Amniotic epithelial cell (primary cell): Measurements from ENCODE around the gene ATXN1.

ENCODE experiments used
- DNase-seq: peaks from one replicate; pipeline ENCODE4 v3.0.0-alpha.2; 2010; ENCODE audit warnings: low read depth

ATXN1 gene

DNA sequence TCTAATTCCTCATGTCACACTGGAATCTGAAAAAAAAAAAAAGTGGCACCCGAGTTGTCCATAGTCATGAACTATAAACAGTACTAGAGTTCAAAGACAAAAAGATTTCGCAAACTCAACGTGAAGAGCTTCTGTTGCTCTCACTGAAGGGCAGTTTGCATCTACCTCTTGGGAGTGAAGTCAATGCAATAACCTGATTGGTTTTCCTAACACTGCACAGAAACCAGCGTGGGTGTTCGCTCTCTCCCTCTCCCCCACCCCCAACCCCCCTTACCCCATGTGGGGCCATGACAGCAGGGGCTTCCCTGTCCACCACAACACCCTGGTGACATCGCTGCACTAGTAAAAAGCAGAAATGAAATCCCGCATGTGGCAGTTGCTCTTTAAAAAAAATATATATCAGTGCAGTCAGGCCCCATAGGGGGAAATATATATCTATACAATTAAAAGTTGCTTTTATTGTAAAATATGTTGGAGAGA, 456.0 kb downstream of the ATXN1 start:
- DNase-seq = no peak

DNA sequence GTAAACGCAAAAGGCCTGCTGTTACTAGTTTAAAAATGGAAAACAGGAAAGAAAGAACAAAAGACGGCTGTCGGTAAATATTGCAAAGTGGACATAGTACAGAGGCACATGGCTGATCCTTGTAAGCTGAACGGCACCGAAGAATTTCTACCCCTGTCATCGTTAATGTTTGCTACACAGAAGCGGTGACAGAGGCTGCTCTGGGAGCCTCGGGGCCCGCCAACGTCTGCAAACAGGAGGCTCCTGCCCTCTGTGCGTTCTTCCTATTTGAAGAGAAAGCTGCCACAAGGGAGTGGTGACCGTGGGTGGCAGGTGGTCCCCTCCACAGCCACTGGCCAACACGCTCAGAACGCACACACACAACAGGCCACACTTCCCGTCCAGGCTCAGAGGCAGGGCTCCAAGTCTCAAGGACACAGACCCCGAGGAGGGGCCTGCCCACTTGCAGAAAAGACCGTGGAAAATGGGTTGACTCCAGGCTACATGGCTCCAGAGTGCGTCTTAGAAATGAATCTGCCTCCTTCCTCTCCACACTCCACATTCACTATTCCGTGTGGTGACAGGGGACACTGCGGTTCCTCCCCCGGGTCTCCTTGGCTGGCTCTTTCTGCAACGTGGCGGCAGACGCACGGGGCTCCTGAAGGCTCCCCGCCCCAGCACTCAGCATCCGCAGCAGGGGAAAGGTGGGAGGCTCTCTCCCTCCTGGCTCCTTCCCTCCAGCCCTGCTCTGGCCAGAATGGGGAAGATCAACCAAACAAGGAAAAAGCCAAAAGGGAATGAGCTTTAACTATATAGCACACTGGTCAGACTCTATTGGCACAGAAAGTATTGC, 458.3 kb downstream of the ATXN1 start:
- no peak for DNase-seq

DNA sequence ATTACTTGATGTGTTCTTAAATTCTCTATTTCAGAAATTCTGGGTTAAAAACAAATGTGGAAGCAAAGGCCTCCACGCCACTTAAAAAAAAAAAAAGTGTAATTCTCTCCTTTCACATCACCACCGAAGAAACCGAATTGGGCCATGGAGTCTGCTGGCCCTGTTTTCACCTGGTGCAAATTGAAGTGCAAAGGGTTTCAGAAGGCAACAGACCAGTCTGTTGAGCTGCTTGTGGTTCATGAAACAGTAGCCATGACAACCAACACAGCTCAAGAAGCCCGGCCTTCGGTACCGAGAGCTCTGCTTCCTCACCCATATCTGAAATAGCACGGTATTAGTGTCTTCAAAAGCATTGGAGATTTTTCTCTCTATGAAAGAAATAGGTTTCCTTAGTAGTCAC, 459.7 kb downstream of the ATXN1 start:
- no peak for DNase-seq

DNA sequence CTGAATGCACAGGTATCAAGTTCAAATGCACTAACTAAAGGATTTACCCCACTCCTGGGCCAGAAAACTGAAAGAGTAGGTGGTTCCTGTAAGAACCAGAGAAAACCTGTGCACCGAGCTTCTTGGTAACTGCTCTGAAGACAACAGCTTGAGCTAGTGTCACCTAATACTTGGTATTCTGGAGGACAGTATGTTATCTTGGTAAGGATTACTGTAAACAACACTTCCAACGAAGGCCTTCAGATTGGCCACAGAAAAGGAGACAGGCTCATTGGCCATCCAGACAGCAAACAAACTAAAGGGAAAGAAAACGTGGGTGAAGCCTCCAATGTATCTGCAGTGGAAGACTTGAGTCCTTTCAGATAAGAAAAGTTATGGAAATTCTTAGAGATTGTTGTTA, 461.4 kb downstream of the ATXN1 start:
- no peak for DNase-seq

DNA sequence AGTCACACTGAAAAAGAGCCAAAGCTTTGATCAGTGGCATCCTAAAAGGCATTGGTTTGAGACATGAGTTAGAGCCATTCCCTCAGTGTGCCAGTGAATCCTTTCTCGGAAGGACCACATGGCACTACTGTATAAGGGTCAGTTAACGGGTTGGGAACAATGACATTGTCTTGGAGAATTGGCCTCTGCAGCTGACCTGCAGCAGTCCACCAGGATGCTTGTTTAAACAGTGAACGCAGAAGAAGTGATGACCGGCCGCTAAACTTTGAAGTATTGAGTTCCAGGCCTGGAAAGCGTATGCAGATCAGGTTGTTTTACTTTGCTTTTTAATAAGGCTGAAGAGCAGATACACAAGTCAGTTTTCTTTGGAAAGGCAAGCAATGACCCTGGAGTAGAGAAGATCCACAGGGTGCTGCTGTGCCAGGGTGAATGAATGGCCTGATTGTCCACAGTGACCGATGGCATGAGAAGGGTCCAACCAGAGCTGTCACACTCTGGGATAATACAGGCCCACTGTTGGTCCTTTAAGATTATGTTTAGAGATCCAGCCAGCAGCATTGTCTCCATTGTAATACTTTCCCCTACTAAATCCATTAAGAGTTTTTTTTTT, 465.1 kb downstream of the ATXN1 start:
- no peak for DNase-seq

DNA sequence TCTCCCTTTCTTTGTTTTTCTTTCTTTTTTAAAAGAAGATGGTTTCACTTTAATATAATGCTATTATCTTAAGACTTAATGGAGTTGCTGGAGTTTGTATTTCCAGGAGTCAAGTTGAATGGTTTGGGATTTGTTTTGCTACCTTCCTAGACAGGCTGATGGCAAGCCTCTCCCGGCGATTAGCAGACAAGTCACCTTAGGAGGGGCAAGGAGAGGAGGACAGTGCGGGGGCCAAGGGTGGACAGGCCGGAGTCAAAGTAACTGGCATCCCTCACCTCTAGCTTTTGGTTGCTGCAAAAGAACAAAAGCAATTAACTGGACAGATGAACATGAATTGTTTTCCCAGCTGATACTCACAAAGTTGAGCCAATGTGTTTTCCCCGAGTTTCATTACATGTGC, 465.8 kb downstream of the ATXN1 start:
- no peak for DNase-seq

DNA sequence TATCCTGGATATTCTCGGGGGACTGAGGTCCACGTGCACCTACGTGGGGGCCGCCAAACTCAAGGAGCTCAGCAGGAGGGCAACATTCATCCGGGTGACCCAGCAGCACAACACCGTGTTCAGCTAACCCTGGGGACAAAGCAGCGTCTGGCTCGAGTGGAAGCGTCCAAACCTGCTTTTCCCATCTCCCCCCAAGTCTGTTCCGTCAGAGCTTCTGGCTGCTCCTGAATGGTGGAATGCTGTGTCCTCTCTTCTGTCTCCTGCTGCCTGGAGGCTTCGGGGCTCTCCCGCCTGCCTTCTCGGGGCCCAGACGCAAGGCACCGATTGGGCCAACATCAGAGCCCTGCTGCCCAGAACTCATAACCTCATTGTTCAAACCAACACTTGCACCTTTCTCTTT, 466.2 kb downstream of the ATXN1 start:
- DNase-seq = no peak

DNA sequence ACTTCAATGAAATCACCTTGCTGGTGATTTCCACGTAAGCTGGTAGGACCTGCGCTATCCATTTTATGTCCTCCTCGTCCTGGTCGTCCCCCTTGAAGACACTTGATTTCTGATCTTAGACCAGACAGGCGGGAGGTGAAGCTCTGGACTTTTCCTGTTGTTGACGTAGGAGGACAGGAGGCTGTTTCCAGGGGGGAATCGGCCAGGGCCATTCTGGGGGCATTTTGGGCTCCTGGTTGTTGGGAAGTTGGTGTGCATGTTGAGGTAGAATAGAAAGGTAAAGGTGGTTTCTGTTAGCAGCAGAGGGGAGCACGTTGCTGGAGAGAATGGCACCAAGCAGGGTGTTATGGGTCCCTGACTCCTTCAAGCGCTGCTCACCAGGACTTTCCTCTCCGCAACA, 466.9 kb downstream of the ATXN1 start:
- DNase-seq = no peak

DNA sequence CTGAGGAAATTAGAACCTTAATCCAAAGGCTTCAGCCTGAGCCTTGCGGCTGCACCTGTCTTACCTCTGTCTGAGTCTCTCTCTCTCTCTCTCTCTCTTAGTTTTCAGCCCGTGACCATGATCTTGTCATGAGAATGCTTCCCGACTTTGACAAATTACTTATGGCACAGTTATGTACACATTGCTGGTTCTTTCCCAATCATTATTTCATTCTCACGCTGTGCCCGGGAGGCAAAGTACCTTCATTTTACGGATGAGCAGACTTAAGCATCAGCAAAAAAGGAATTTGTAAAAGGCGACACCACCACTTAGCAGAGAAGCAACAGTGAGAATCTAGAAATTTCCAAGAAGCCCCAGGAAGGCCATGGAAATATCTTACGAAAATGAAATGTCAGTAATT, 468.3 kb downstream of the ATXN1 start:
- DNase-seq = peak; percentile 44

DNA sequence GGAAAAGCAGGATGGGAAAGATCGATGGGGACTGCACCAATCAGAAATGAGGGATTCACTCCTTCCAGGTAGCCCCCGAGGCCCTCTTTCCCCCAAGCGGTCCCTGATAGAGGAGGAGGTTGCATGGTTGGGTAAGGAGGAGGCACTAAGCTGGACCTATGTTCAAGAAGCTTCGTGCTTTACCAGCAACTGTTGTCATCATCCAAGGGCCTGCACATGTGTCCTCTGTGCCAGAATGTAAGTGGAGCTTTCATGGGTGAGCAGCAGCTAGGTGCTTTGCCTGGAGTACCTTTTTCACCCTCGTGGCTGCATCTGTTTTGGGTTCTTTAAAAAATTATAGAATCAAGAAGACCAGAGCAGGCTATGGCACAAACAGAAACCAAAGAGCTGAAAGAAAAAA, 468.8 kb downstream of the ATXN1 start:
- DNase-seq = no peak

DNA sequence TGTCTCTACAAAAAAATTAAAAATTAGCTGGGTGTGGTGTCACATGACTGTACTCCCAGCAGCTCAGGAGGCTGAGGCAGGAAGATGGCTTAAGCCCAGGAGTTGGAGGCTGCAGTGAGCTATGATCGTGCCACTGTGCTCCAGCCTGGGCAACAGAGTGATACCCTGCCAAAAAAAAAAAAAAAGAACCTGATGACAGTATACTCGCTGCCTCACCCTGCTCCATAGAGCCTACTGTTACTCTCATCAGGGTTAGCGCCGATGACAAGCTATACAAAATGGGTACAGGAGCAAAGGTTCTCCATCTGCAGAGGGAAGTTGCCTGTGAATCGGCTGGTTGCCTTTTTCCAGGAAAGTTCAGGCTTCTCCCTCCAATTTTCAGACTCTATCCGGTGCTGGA, 469.5 kb downstream of the ATXN1 start:
- DNase-seq = no peak

DNA sequence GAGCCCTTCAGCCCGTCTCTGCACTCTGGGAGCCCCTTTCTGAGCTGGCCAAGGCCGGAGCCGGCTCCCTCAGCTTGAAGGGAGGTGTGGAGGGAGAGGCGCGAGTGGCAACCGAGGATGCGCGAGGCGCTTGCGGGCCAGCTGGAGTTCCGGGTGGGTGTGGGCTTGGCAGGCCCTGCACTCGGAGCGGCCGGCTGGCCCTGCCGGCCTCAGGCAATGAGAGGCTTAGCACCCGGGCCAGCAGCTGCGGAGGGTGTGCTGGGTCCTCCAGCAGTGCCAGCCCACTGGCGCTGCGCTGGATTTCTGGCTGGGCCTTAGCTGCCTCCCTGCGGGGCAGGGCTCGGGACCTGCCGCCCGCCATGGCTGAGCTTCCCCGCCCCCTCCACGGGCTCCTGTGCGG, 473.1 kb downstream of the ATXN1 start:
- no peak for DNase-seq

DNA sequence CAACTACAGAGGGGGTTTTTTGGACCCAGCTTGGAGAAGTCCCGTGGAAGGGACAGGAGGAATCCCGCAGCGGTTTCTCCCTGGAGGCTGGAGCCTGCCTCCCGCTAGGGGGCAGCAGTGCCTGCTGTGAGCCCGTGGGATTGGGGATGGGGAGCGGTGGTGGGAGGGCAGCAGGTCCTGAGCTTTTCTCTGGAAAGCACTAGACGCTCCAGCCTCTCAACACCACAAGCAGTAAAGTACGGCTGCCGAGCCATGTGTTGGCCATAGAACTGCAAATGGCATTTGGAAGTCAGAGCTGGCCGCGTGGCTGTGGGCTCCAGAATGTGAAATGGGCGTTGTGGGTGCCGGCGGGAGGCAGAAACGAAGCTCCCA, 475.1 kb downstream of the ATXN1 start:
- peak; percentile 40 for DNase-seq

DNA sequence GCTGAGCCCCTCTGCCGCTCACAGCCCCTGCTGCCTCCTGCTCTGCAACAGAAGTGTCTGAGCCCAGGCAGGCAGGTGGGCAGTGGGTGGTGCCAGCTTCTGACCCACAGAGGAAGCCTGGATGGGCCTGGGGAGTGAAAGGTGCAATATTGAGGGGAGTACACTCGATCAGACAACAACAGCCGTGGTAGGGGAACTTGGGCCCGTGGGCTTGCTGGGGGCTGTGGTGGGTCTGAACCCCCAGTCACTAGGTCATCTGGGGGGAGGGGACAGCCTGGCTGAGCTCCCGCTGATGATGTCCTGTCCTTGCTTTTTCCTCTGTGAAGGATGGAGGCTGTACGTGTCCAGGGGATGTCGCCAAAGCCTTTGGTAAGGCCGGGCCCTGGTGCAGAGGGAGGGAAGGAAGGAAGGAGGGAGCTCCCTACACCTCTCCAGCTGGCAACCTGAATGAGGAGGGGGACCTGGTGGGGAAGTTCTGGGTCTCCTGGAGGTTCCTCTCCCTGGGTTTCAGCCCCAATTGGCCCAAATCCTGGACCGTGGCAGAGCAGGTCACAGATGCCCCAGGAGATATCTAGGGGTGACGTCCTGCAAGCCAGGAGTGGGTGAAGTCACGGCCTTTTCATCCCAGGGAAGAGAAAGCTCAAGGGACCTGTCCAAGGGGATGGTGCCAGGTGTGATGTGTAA, 475.7 kb downstream of the ATXN1 start:
- DNase-seq = no peak

DNA sequence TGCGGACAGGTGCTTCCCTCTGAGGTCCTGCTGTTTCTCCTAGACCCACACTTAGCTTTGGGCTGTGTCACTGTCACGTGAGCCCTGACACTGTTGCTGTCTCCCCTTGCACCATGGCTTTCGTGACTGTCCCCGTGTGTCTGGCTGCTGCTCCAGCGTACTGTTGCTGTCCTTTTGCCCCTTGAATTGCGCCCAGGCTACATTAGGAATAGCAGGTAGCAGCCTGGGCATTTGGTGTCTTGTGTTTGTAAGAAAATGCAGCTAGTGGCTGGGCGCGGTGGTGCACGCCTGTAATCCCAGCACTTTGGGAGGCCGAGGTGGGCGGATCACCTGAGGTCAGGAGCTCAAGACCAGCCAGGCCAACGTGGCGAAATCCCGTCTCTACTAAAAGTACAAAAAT, 476.8 kb downstream of the ATXN1 start:
- DNase-seq = no peak

DNA sequence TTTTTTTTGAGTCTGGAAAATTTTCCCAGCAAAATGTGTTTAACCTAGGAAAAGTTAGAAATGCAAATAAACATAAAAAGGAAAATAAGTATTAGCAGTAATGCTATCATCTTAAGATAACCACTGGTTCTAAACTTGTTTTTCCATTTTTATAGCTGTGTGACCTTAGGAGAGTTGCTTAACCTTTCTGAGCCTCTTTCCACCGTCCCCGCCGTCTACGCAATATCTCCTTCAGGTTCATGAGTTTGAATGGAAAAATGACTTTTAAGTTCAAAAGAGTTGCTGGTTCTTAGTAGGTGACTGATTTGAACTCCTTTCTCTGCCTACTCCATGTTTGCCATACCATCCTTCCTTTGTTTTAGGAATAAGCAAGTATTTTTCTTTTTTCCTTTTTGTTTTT, 478.9 kb downstream of the ATXN1 start:
- no peak for DNase-seq

DNA sequence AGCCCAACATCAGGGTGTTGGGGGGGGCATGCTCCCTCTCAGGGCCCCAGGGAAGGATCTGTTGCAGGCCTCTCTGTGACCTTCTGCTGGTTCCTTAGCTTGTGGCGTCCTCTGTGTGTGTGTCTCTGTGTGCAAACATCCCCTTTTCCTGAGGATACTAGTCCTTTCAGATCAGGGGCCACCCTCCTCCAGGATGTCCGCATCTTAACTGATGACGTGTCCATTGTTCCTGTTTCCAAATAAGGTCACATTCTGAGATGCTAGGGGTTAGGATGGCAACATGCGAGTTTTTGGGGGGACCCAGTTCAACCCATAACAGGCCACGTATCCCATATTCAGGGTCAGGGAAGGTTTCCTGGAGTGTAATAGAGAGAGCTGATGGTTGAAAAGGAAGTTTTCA, 482.0 kb downstream of the ATXN1 start:
- no peak for DNase-seq

DNA sequence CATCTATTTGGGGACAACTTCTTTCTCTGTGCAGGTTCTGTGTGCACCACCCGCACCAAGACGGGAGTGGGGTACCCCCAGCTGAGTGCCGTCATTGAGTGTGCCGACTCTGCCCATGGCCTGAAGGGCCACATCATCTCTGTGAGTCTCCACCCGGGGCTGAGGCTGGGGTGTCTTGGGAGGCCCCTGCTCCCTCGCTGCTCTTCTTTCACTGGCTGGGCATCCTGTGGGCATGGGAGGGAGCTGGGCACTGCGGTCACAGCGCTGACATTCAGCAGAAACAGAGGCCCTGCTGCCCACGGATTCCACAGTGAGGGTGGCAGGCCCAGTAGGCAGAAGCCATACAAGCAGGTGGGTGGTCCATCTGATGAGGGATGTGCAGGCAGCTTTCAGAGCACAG, 482.5 kb downstream of the ATXN1 start:
- no peak for DNase-seq

DNA sequence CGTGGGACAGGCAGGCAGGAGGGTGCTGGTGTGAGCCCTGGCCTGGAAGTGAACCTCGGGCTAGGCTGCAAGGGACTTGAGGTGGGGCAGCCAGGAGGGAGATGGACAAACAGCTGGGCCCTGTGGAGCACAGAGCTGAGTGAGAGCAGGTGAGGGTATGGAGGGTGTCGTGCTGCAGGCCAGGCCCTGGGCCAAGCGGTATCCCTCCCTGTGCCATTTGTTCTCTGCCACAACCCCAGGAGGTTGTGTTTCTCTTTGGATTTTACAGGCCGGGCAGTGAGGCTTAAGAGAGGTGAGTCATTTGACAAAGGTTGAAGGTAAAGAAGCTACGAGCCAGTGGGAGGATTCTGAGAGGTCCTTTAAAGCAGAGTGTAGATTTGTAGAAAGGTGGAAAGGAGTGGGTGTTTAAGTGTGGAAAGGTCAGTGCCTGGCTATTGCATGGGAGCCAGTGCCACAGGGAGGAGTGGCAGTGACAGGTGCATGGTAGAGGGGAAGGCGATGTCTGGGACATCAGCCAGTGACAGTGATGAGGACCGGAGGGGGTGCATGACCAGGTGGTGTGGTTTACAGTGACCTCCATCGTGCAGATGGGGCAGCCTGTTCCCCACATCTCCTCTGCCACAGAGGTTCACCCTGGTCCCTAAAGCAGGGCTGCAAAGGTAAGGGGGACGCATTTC, 483.1 kb downstream of the ATXN1 start:
- DNase-seq = peak; percentile 14

DNA sequence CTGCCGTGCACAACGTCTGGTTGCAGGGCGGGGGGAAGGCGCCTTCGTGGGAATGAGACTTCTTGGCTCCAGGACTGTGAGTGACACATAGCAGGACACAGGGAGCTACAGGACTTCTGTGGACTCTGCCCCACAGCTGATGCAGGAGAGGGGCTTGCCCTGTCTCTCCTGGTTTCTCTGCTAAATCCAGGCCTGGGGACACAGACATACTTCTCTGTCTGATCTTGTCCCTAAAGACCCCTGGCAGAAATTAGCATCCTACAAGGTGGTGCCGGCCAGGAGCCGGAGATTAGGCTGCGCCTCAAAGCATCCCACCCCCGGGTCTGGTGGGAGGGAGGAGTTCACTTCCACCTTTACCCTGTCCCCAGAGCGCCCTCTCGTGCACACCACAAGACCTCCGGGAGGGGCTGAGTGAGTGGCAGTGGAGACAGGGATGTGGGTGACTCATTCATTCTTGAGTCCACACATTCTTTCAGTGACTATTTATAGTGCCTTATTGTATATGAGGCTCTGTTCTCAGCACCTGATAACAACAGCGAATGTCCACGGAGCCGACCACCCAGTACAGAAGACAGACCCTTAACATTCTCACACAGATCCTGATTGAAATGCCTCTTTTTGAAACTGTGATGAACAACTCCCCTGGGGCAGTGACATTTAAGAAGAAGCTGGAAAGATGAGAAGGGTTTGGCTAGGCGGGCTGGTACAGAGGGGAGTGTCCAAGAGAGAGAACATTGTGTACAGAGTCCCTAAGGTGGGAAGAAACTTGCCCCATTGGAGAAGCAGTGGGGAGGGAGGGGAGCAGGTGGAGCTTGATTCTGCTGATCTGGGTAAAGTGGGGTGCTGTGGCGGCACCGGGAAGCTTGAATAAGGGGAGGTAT, 483.9 kb downstream of the ATXN1 start:
- DNase-seq = peak; percentile 86

DNA sequence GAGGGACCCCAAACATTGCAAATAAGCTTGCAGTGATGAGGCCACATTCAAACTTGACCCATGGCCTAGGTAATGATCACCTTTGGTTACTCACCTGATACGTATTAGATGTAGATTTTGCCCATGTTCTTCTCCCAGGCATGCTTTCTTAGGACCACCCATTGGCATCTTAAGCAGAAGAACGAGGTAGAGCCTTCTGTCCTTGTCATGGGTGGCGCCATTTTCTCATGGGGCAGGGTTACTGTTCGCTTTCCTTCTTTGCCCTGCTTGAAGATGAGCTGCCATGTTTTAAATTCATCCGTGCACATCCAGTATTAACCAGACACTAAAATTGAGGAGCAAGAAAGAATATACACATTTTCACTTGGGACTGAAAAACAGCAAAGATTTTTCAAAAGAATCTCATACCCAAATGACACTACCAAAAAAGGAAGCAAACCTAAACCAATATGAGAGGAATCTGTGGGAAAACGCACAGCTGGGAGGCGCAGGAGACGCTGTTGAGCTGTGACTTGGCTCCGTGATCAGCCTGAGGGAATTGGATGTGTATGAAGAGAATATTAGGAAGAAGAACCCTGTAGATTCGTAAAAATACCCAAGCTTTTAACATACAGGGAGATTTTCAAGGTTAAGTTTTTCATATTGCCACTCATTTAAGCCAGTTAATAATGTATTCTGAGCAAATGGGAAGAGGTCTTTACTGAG, 486.2 kb downstream of the ATXN1 start:
- no peak for DNase-seq
